ENCODE results near the gene C3orf33.

Gene C3orf33

GRCh38 chr3:155741101-155741500 is 65.0 kb downstream of the C3orf33 start:
- Histone ChIP-seq H3K27ac (replicated peaks) (no peak overlapping the region), H3K4me3 (replicated peaks; ENCODE audit: insufficient read depth, low read length) (no peak overlapping the region), H3K27me3 (ENCODE audit: insufficient read depth, poor library complexity, severe bottlenecking) (peaks cover 4% of the 10 kb centered on the region)
- DNase-seq (ENCODE audit: low read depth in 1 of 2, low spot score in 1 of 2), result no peak
- TF ChIP-seq SPI1 (IDR thresholded peaks at IDR 0.05; ENCODE audit: borderline replicate concordance, low read depth) (no peak), POLR2AphosphoS5 (IDR thresholded peaks at IDR 0.05; ENCODE audit: low read depth) (no peak), GABPA (IDR thresholded peaks at IDR 0.05; ENCODE audit: low read depth) (no peak)
- TF ChIP-seq, protein P1, sequence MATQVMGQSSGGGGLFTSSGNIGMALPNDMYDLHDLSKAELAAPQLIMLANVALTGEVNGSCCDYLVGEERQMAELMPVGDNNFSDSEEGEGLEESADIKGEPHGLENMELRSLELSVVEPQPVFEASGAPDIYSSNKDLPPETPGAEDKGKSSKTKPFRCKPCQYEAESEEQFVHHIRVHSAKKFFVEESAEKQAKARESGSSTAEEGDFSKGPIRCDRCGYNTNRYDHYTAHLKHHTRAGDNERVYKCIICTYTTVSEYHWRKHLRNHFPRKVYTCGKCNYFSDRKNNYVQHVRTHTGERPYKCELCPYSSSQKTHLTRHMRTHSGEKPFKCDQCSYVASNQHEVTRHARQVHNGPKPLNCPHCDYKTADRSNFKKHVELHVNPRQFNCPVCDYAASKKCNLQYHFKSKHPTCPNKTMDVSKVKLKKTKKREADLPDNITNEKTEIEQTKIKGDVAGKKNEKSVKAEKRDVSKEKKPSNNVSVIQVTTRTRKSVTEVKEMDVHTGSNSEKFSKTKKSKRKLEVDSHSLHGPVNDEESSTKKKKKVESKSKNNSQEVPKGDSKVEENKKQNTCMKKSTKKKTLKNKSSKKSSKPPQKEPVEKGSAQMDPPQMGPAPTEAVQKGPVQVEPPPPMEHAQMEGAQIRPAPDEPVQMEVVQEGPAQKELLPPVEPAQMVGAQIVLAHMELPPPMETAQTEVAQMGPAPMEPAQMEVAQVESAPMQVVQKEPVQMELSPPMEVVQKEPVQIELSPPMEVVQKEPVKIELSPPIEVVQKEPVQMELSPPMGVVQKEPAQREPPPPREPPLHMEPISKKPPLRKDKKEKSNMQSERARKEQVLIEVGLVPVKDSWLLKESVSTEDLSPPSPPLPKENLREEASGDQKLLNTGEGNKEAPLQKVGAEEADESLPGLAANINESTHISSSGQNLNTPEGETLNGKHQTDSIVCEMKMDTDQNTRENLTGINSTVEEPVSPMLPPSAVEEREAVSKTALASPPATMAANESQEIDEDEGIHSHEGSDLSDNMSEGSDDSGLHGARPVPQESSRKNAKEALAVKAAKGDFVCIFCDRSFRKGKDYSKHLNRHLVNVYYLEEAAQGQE (IDR thresholded peaks at IDR 0.05; ENCODE audit: insufficient replicate concordance, low read depth), result no peak
- TF ChIP-seq, protein P2, sequence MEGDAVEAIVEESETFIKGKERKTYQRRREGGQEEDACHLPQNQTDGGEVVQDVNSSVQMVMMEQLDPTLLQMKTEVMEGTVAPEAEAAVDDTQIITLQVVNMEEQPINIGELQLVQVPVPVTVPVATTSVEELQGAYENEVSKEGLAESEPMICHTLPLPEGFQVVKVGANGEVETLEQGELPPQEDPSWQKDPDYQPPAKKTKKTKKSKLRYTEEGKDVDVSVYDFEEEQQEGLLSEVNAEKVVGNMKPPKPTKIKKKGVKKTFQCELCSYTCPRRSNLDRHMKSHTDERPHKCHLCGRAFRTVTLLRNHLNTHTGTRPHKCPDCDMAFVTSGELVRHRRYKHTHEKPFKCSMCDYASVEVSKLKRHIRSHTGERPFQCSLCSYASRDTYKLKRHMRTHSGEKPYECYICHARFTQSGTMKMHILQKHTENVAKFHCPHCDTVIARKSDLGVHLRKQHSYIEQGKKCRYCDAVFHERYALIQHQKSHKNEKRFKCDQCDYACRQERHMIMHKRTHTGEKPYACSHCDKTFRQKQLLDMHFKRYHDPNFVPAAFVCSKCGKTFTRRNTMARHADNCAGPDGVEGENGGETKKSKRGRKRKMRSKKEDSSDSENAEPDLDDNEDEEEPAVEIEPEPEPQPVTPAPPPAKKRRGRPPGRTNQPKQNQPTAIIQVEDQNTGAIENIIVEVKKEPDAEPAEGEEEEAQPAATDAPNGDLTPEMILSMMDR (IDR thresholded peaks at IDR 0.05; ENCODE audit: insufficient read depth, low read length), result no peak

- DNase-seq (ENCODE audit: low read depth in 1 of 2, low spot score in 1 of 2), result no peak
- TF ChIP-seq SPI1 (IDR thresholded peaks at IDR 0.05; ENCODE audit: borderline replicate concordance, low read depth) (no peak), POLR2AphosphoS5 (IDR thresholded peaks at IDR 0.05; ENCODE audit: low read depth) (no peak), GABPA (IDR thresholded peaks at IDR 0.05; ENCODE audit: low read depth) (no peak)
- TF ChIP-seq, protein P1 (IDR thresholded peaks at IDR 0.05; ENCODE audit: insufficient replicate concordance, low read depth), result no peak
- TF ChIP-seq, protein P2 (IDR thresholded peaks at IDR 0.05; ENCODE audit: insufficient read depth, low read length), result no peak
- no peak overlapping the region for H3K4me3 ChIP-seq (replicated peaks; ENCODE audit: insufficient read depth, low read length)
- H3K27ac ChIP-seq (replicated peaks), result no peak overlapping the region
- no peaks in the 10 kb centered on the region for H3K27me3 ChIP-seq (ENCODE audit: insufficient read depth, poor library complexity, severe bottlenecking)
These were observed 66.9 kb downstream of the C3orf33 start for GRCh38 chr3:155739154-155739553.

DNA sequence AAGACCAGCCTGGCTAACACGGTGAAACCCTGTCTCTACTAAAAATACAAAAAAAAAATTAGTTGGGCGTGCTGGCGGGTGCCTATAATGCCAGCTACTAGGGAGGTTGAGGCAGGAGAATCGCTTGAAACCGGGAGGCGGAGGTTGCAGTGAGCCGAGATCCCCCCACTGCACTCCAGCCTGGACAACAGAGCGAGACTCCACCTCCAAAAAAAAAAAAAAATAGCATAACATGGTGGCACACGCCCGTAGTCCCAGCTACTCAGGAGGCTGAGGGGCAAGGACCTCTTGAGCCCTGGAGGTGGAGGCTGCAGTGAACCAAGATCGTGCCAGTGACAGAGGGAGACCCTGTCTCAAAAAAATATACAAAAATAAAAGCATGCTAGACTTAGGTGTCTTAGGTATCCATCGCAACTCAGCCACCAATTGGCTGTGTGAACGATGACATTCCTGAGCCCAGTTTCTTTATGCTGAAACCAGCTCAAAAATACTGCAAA is 67.5 kb downstream of the C3orf33 start:
- TF ChIP-seq POLR2AphosphoS5 (IDR thresholded peaks at IDR 0.05; ENCODE audit: low read depth) (no peak), SPI1 (IDR thresholded peaks at IDR 0.05; ENCODE audit: borderline replicate concordance, low read depth) (no peak), GABPA (IDR thresholded peaks at IDR 0.05; ENCODE audit: low read depth) (no peak)
- TF ChIP-seq, protein P1 (IDR thresholded peaks at IDR 0.05; ENCODE audit: insufficient replicate concordance, low read depth), result no peak
- TF ChIP-seq, protein P2 (IDR thresholded peaks at IDR 0.05; ENCODE audit: insufficient read depth, low read length), result no peak
- H3K27me3 ChIP-seq (ENCODE audit: insufficient read depth, poor library complexity, severe bottlenecking), result no peaks in the 10 kb centered on the region
- no peak overlapping the region for H3K27ac ChIP-seq (replicated peaks)
- no peak for DNase-seq (ENCODE audit: low read depth in 1 of 2, low spot score in 1 of 2)
- H3K4me3 ChIP-seq (replicated peaks; ENCODE audit: insufficient read depth, low read length), result no peak overlapping the region

Measured in HL-60 (cell line).